ENCODE results near the gene PAF1. TPM values are rescaled to one million over a fixed set of nuclear protein-coding genes. Genes with fewer than 3 reads are reported as not detected.

PAF1 gene
- total RNA-seq, 1 experiment from 2014 or later: 59.0 TPM

- Histone ChIP-seq H3K27me3 (replicated peaks; ENCODE audit: control insufficient read depth, insufficient read depth, low read length) (no peaks in the 10 kb centered on the region), H3K4me1 (peaks cover 38% of the 10 kb centered on the region), H3K36me3 (ENCODE audit: control insufficient read depth, insufficient read depth, low read length) (peaks cover 4% of the 10 kb centered on the region; the same call in 1 of the 2 replicates), H3K9me3 (no peaks in the 10 kb centered on the region), H3K4me3 (ENCODE audit: low read depth, low read length) (no peak overlapping the region)
- POLR2A ChIA-PET: interaction anchor here (1.1 kb wide), 1 partner anchor 31 kb away, joined by 5 read pairs; the partner anchor contains the start of gene RPS16
- Mint-ChIP-seq H3K4me3 (ENCODE audit: unreplicated experiment) (peak overlapping the region; percentile 77), H3K27me3 (ENCODE audit: insufficient read depth, unreplicated experiment) (no peaks in the 10 kb centered on the region), H3K36me3 (ENCODE audit: insufficient read depth, unreplicated experiment) (peaks cover 83% of the 10 kb centered on the region), H3K4me1 (ENCODE audit: low read depth, unreplicated experiment) (peaks cover 29% of the 10 kb centered on the region), H3K9me3 (ENCODE audit: unreplicated experiment) (no peaks in the 10 kb centered on the region), H3K27ac (ENCODE audit: unreplicated experiment) (peak overlapping the region; percentile 84)
- CTCF ChIA-PET: no interaction called here
- no peak for DNase-seq
- intact Hi-C loops (cut with micrococcal nuclease; ENCODE audit: unreplicated experiment): no loop called here
- no TSS peak for BruUV-seq (replicated peaks)
- TF ChIP-seq CTCF (IDR thresholded peaks at IDR 0.05; ENCODE audit: insufficient read depth in 1 of 2, low read depth in 1 of 2, low read length in 1 of 2, severe bottlenecking in 1 of 2, unreplicated experiment in 1 of 2): no peak
Measured at GRCh38 chr19:39405261-39405957, 14.5 kb upstream of the PAF1 start.

- H3K4me1 ChIP-seq: peaks cover 55% of the 10 kb centered on the region
Measured at GRCh38 chr19:39403331-39404312, 12.7 kb upstream of the PAF1 start.

More at GRCh38 chr19:39403331-39404312, 12.7 kb upstream of the PAF1 start:
- H3K27me3 ChIP-seq (replicated peaks; ENCODE audit: control insufficient read depth, insufficient read depth, low read length): no peaks in the 10 kb centered on the region
- TSS peak; percentile 15 for BruUV-seq (replicated peaks)
- peak; percentile 92 to 94 for DNase-seq
- TF ChIP-seq CTCF (IDR thresholded peaks at IDR 0.05; ENCODE audit: insufficient read depth in 1 of 2, low read depth in 1 of 2, low read length in 1 of 2, severe bottlenecking in 1 of 2, unreplicated experiment in 1 of 2): no peak
- Mint-ChIP-seq H3K36me3 (ENCODE audit: insufficient read depth, unreplicated experiment) (peaks cover 79% of the 10 kb centered on the region), H3K27ac (ENCODE audit: unreplicated experiment) (peak overlapping the region; percentile 84), H3K27me3 (ENCODE audit: insufficient read depth, unreplicated experiment) (no peaks in the 10 kb centered on the region), H3K9me3 (ENCODE audit: unreplicated experiment) (no peaks in the 10 kb centered on the region), H3K4me3 (ENCODE audit: unreplicated experiment) (peak overlapping the region; percentile 91), H3K4me1 (ENCODE audit: low read depth, unreplicated experiment) (peaks cover 36% of the 10 kb centered on the region)
- ChIA-PET CTCF (interaction anchor here (1.2 kb wide), 1 partner anchor 263 kb away, joined by 6 read pairs; no protein-coding TSS in a partner anchor), POLR2A (interaction anchor here (0.6 to 1.5 kb wide), 4 partner anchors 13 to 77 kb away, joined by 3 to 9 read pairs (median 5); partner anchors contain the start of genes MED29, PAF1 and RPS16)
- no peaks in the 10 kb centered on the region for H3K9me3 ChIP-seq
- H3K4me3 ChIP-seq (ENCODE audit: low read depth, low read length): peak overlapping the region; percentile 51
- intact Hi-C loops (cut with micrococcal nuclease; ENCODE audit: unreplicated experiment): no loop called here
- H3K36me3 ChIP-seq (ENCODE audit: control insufficient read depth, insufficient read depth, low read length): peaks cover 4% of the 10 kb centered on the region; the same call in 1 of the 2 replicates
